Adrenal gland (tissue), 12 donors: Measurements from ENCODE around the gene SERGEF. TPM values are rescaled to one million over a fixed set of nuclear protein-coding genes. Genes with fewer than 3 reads are reported as not detected.
A peak's percentile ranks its signal among the peaks of the same experiment; 100 is the strongest.

ENCODE experiments used
- DNase-seq, 7 donors: peaks; one replicate each; pipeline ENCODE4 v3.0.0-alpha.2; 2019 to 2020
- H3K27ac ChIP-seq, 5 donors: fragments of 200-600 bp; sonication (generic) in 4 of 5; 1 replicate in 3 of 5; 2 replicates in 2 of 5; pipeline versions ENCODE4 v1.5.1 to v1.8.0; 2016 to 2020; ENCODE audit warnings: mild to moderate bottlenecking in 1 of 5
- H3K27me3 ChIP-seq: fragments of 200-600 bp; 2 replicates; pipeline ENCODE4 v1.8.0; 2021
- H3K36me3 ChIP-seq, 2 donors: fragments of 200-600 bp; replicated peaks in 1 of 2; 1 replicate in 1 of 2; 2 replicates in 1 of 2; pipeline versions ENCODE4 v1.5.1 to v1.8.0; 2018 to 2022
- H3K4me1 ChIP-seq, 2 donors: fragments of 200-600 bp; replicated peaks in 1 of 2; 1 replicate in 1 of 2; 2 replicates in 1 of 2; pipeline versions ENCODE4 v1.5.1 to v1.8.0; 2018 to 2021
- H3K4me3 ChIP-seq, 4 donors: fragments of 200-600 bp; sonication (generic) in 3 of 4; one replicate each; pipeline ENCODE4 v1.5.1; 2016 to 2018
- H3K9me3 ChIP-seq, 3 donors: fragments of 200-600 bp; sonication (generic) in 1 of 3; replicated peaks in 1 of 3; 1 replicate in 2 of 3; 2 replicates in 1 of 3; pipeline versions ENCODE4 v1.5.1 to v1.8.0; 2016 to 2021
- CTCF ChIP-seq, 6 experiments: fragments of 450-650 bp in 4 of 6; fragments of 200-600 bp in 2 of 6; sonication (generic) in 1 of 6; IDR thresholded peaks; 1 replicate in 5 of 6; 2 replicates in 1 of 6; pipeline versions ENCODE4 v1.5.1 to v1.8.0; 2016 to 2021; ENCODE audit warnings: antibody characterized with exemption in 6 of 6, mild to moderate bottlenecking in 2 of 6, moderate library complexity in 1 of 6
- POLR2A ChIP-seq, 2 donors: fragments of 450-650 bp; IDR thresholded peaks; one replicate each; pipeline ENCODE4 v1.6.1; 2017; ENCODE audit warnings: antibody characterized with exemption in 2 of 2, mild to moderate bottlenecking in 2 of 2, moderate library complexity in 1 of 2
- WGBS, 4 donors: extraction: QIAGEN DNeasy Blood & Tissue Kit in 2 of 4; methylation state at CpG; one replicate each; pipeline versions ENCODE4 v1.1.5 to v1.1.7; 2013 to 2017; 5-methylcytosine and 5-hydroxymethylcytosine counted together
- intact Hi-C, 2 donors: fragments of 100-400 bp; cut with DNase I; formaldehyde crosslinking; loops; one replicate each; pipeline versions ENCODE4 v1.14.1 to v1.15.0; 2022 to 2023
- polyA plus RNA-seq, 3 donors: library from polyadenylated mRNA; stranded (reverse); fragments of 200-250 nt in 2 of 3; fragments of 350-450 nt in 1 of 3; fragmentation: Illumina TruSeq in 1 of 3; extraction: RNeasy Lipid Tissue Mini Kit (QIAGEN cat#74804) in 1 of 3; gene quantifications; one replicate each; pipeline ENCODE4 v1.2.3, GENCODE V29; 2013 to 2014
- total RNA-seq, 9 donors: library from RNA; depleted of rRNA in 4 of 9; stranded (reverse); fragments of >200 nt in 4 of 9; fragments of 120-200 nt in 1 of 9; fragmentation: NEBNext Ultra II Directional in 1 of 9; extraction: Animal tissue kit (Norgen Biotek cat#: 25700) in 1 of 9; gene quantifications; one replicate each; pipeline versions ENCODE4 v1.1.0 to v1.2.4, GENCODE V29; 2013 to 2023
- donor health status: healthy with polysubstance abuse.
- donor health status: Bipolar disorder and iron deficiency.
- donor health status: DM: yes; HTN: yes; CAD: no.
- donor health status: DM: no; HTN: no; CAD: no.
- donor health status: DM: no; HTN: no; CAD: no.
- donor health status: DM: yes; HTN: yes; CAD: no.

Gene SERGEF
- total and polyA plus RNA-seq, 12 donors: 21.7 to 216 (median 38.4) TPM

GRCh38 chr11:17840101-17840548, 172.7 kb downstream of the SERGEF start:
- intact Hi-C loops: no loop called here
- Histone ChIP-seq H3K9me3 (no peaks in the 10 kb centered on the region), H3K4me1 (no peaks in the 10 kb centered on the region), H3K4me3 (no peak overlapping the region), H3K27me3 (no peaks in the 10 kb centered on the region), H3K27ac (no peak overlapping the region), H3K36me3 (no peaks in the 10 kb centered on the region)
- peak in 3 of 7 donors; percentile 15 to 39 (median 17) for DNase-seq
- TF ChIP-seq POLR2A (IDR thresholded peaks at IDR 0.05) (no peak), CTCF (IDR thresholded peaks at IDR 0.05) (no peak)
- WGBS, 4 donors: 73 to 83% (median 76%) methylated on average over 4 of the region's 4 CpGs

GRCh38 chr11:17839450-17839849, 173.4 kb downstream of the SERGEF start:
- no peak for DNase-seq
- Histone ChIP-seq H3K27ac (no peak overlapping the region), H3K36me3 (no peaks in the 10 kb centered on the region), H3K4me1 (no peaks in the 10 kb centered on the region), H3K4me3 (no peak overlapping the region), H3K9me3 (no peaks in the 10 kb centered on the region), H3K27me3 (no peaks in the 10 kb centered on the region)
- TF ChIP-seq POLR2A (IDR thresholded peaks at IDR 0.05) (no peak), CTCF (IDR thresholded peaks at IDR 0.05) (no peak)
- WGBS, 4 donors: 86 to 97% (median 92%) methylated on average over 4 to 5 of the region's 5 CpGs
- intact Hi-C loops: no loop called here

GRCh38 chr11:17838102-17838501, 174.7 kb downstream of the SERGEF start:
- no peak overlapping the region for H3K27ac ChIP-seq
- H3K27me3 ChIP-seq: no peaks in the 10 kb centered on the region
- intact Hi-C loops: no loop called here
- no peak overlapping the region for H3K4me3 ChIP-seq
- no peaks in the 10 kb centered on the region for H3K9me3 ChIP-seq
- DNase-seq: no peak
- no peaks in the 10 kb centered on the region for H3K4me1 ChIP-seq
- 95 to 97% (median 97%) methylated on average over 3 of the region's 3 CpGs for WGBS, 4 donors
- no peaks in the 10 kb centered on the region for H3K36me3 ChIP-seq
- no peak for TF ChIP-seq POLR2A (IDR thresholded peaks at IDR 0.05)
- no peak for TF ChIP-seq CTCF (IDR thresholded peaks at IDR 0.05)

- no peak for DNase-seq
- Histone ChIP-seq H3K4me1 (peaks cover 0 to 17% of the 10 kb centered on the region in 2 donors), H3K4me3 (no peak overlapping the region), H3K9me3 (no peaks in the 10 kb centered on the region), H3K27me3 (no peaks in the 10 kb centered on the region), H3K36me3 (no peaks in the 10 kb centered on the region), H3K27ac (no peak overlapping the region)
- intact Hi-C loops: no loop called here
- no peak for TF ChIP-seq CTCF (IDR thresholded peaks at IDR 0.05)
- no peak for TF ChIP-seq POLR2A (IDR thresholded peaks at IDR 0.05)
- 88 to 100% (median 97%) methylated on average over 3 of the region's 3 CpGs for WGBS, 4 donors
These were observed 181.0 kb downstream of the SERGEF start for GRCh38 chr11:17831883-17832282.
